Progenitor cell of endocrine pancreas (in vitro differentiated cells): ENCODE measurements around the gene DPH3. TPM values are rescaled to one million over a fixed set of nuclear protein-coding genes. Genes with fewer than 3 reads are reported as not detected.

Experiments
- DNase-seq: peaks from one replicate; pipeline ENCODE4 v3.0.0; 2021; ENCODE audit warnings: low spot score; ENCODE audit not compliant: unreplicated experiment
- H3K27ac Mint-ChIP-seq: 2 replicates; pipeline ENCODE4 v1.8.0; 2021; ENCODE audit warnings: mild to moderate bottlenecking, moderate library complexity, mixed read lengths
- H3K27me3 Mint-ChIP-seq: 2 replicates; pipeline ENCODE4 v1.8.0; 2021; ENCODE audit warnings: mixed read lengths
- H3K36me3 Mint-ChIP-seq: 2 replicates; pipeline ENCODE4 v1.8.0; 2022; ENCODE audit warnings: mixed read lengths; ENCODE audit not compliant: insufficient read depth
- H3K4me1 Mint-ChIP-seq: 2 replicates; pipeline ENCODE4 v1.8.0; 2021; ENCODE audit warnings: low read depth, mixed read lengths
- H3K4me3 Mint-ChIP-seq: 2 replicates; pipeline ENCODE4 v1.8.0; 2021; ENCODE audit warnings: low read depth, mild to moderate bottlenecking, moderate library complexity, mixed read lengths
- H3K9me3 Mint-ChIP-seq: 2 replicates; pipeline ENCODE4 v1.8.0; 2021; ENCODE audit warnings: low read depth, mixed read lengths
- CTCF ChIP-seq: fragments of 200-600 bp; sonication (generic); IDR thresholded peaks from one replicate; pipeline ENCODE4 v1.5.0; 2021; ENCODE audit warnings: antibody characterized with exemption, mild to moderate bottlenecking; ENCODE audit not compliant: unreplicated experiment
- total RNA-seq: library from RNA; stranded (reverse); gene quantifications from 2 replicates; pipeline ENCODE4 v1.2.1, GENCODE V29; 2021

Gene DPH3
- total RNA-seq, 1 donor from 2014 or later: 27.8 TPM

GRCh38 chr3:16264174-16264707 lies 502 bp downstream of the DPH3 start:
- Mint-ChIP-seq H3K27ac (peak overlapping the region; percentile 95), H3K27me3 (no peaks in the 10 kb centered on the region), H3K4me1 (peaks cover 24% of the 10 kb centered on the region), H3K9me3 (no peaks in the 10 kb centered on the region), H3K36me3 (no peaks in the 10 kb centered on the region), H3K4me3 (peak overlapping the region; percentile 96)
- no peak for DNase-seq
- TF ChIP-seq CTCF: no peak

- Mint-ChIP-seq H3K36me3 (no peaks in the 10 kb centered on the region), H3K27ac (no peak overlapping the region), H3K4me3 (no peak overlapping the region), H3K4me1 (peaks cover 21% of the 10 kb centered on the region), H3K27me3 (no peaks in the 10 kb centered on the region), H3K9me3 (no peaks in the 10 kb centered on the region)
- DNase-seq: no peak
- no peak for TF ChIP-seq CTCF
These were observed 2.6 kb downstream of the DPH3 start for GRCh38 chr3:16262174-16262573.

GRCh38 chr3:16260046-16260445 lies 4.7 kb downstream of the DPH3 start:
- no peaks in the 10 kb centered on the region for H3K36me3 Mint-ChIP-seq
- H3K27ac Mint-ChIP-seq: no peak overlapping the region
- DNase-seq: no peak
- no peak overlapping the region for H3K4me3 Mint-ChIP-seq
- H3K9me3 Mint-ChIP-seq: no peaks in the 10 kb centered on the region
- TF ChIP-seq CTCF: no peak
- H3K27me3 Mint-ChIP-seq: no peaks in the 10 kb centered on the region
- peaks cover 6% of the 10 kb centered on the region for H3K4me1 Mint-ChIP-seq

GRCh38 chr3:16258866-16259265 lies 5.9 kb downstream of the DPH3 start:
- peaks cover under 1% of the 10 kb centered on the region for H3K4me1 Mint-ChIP-seq
- no peak for DNase-seq
- no peaks in the 10 kb centered on the region for H3K9me3 Mint-ChIP-seq
- no peak overlapping the region for H3K4me3 Mint-ChIP-seq
- no peak overlapping the region for H3K27ac Mint-ChIP-seq
- H3K27me3 Mint-ChIP-seq: no peaks in the 10 kb centered on the region
- no peaks in the 10 kb centered on the region for H3K36me3 Mint-ChIP-seq
- no peak for TF ChIP-seq CTCF

- H3K4me3 Mint-ChIP-seq: no peak overlapping the region
- no peak overlapping the region for H3K27ac Mint-ChIP-seq
- DNase-seq: no peak
- no peaks in the 10 kb centered on the region for H3K36me3 Mint-ChIP-seq
- H3K9me3 Mint-ChIP-seq: no peaks in the 10 kb centered on the region
- no peaks in the 10 kb centered on the region for H3K27me3 Mint-ChIP-seq
- no peak for TF ChIP-seq CTCF
- H3K4me1 Mint-ChIP-seq: no peaks in the 10 kb centered on the region
These were observed 6.6 kb downstream of the DPH3 start for GRCh38 chr3:16258177-16258576.
